K562 (cell line): ENCODE data around the gene MMP17. TPM values are rescaled to one million over a fixed set of nuclear protein-coding genes. Genes with fewer than 3 reads are reported as not detected.

ENCODE experiments used
- ATAC-seq: fragments of 200-7000 bp; cut with Tn5 transposase; 3 replicates; pipeline ENCODE4 v1.9.1; 2020; ENCODE audit warnings: moderate library complexity
- BruUV-seq: library from RNA; stranded (reverse); fragments of 400-500 nt; replicated peaks from 2 replicates; lab custom pipeline; 2021; lab: Mats Ljungman, UMichigan
- CTCF ChIA-PET: fragments of 300-600 bp; formaldehyde crosslinking; extraction: SDS; loops from one replicate; lab custom pipeline; 2021; ENCODE audit warnings: low intra/inter-chr PET ratio; lab: Yijun Ruan, JAX
- POLR2A ChIA-PET: fragments of 300-600, 350-650 bp; sonication (Branson Sonifier 250); formaldehyde crosslinking; extraction: SDS; loops from one replicate; lab custom pipeline; 2021; ENCODE audit warnings: antibody characterized with exemption, inconsistent platforms; lab: Yijun Ruan, JAX
- DNase-seq, 4 experiments: peaks; one replicate each; pipeline versions ENCODE4 v3.0.0 to v3.0.0-alpha.2; 2011 to 2018; ENCODE audit warnings: low spot score in 3 of 4, mixed read lengths in 3 of 4; ENCODE audit errors: extremely low read depth in 1 of 4
- FAIRE-seq: peaks from 2 replicates; lab custom pipeline; 2011; peaks lifted over from hg19 to GRCh38; lab: Jason Lieb, UNC
- H2AFZ ChIP-seq: 2 replicates; pipeline ENCODE4 v1.6.0; 2011; ENCODE audit warnings: low read depth, low read length, control low read depth, inconsistent platforms
- H3K27ac ChIP-seq: fragments of 200-600 bp; 3 replicates; pipeline ENCODE4 v1.8.0; 2011; ENCODE audit warnings: low read depth, mild to moderate bottlenecking, control low read depth, inconsistent platforms, low read length, moderate library complexity, mixed read lengths; ENCODE audit errors: extremely low read depth
- H3K27me3 ChIP-seq, 2 experiments: fragments of 300-600 bp in 1 of 2; 2 replicates in 1 of 2; 3 replicates in 1 of 2; pipeline versions ENCODE4 v1.6.0 to v1.8.0; 2011; ENCODE audit warnings: inconsistent platforms in 2 of 2, low read length in 2 of 2, mild to moderate bottlenecking in 1 of 2, mixed read lengths in 1 of 2, moderate library complexity in 1 of 2; ENCODE audit not compliant: control insufficient read depth in 2 of 2, insufficient read depth in 2 of 2
- H3K36me3 ChIP-seq: fragments of 300-600 bp; 3 replicates; pipeline ENCODE4 v1.8.0; 2011; ENCODE audit warnings: mild to moderate bottlenecking, low read length, inconsistent platforms; ENCODE audit not compliant: control insufficient read depth, insufficient read depth
- H3K4me1 ChIP-seq, 2 experiments: fragments of 200-600 bp in 1 of 2; replicated peaks in 1 of 2; 2 replicates in 1 of 2; 3 replicates in 1 of 2; pipeline versions ENCODE4 v1.5.1 to v1.8.0; 2011; ENCODE audit warnings: inconsistent platforms in 2 of 2, low read length in 2 of 2, mild to moderate bottlenecking in 1 of 2, mixed read lengths in 1 of 2, moderate library complexity in 1 of 2; ENCODE audit not compliant: control insufficient read depth in 2 of 2, insufficient read depth in 2 of 2
- H3K4me2 ChIP-seq: 2 replicates; pipeline ENCODE4 v1.6.1; 2011; ENCODE audit warnings: low read length, control low read depth, inconsistent platforms, mixed read lengths; ENCODE audit not compliant: insufficient read depth
- H3K4me3 ChIP-seq: fragments of 200-600 bp; sonication (generic), shearing (Covaris generic); 2 replicates; pipeline ENCODE4 v1.5.1; 2016; ENCODE audit warnings: control low read depth, inconsistent platforms
- H3K79me2 ChIP-seq: fragments of 200-600 bp; 3 replicates; pipeline ENCODE4 v1.8.0; 2011; ENCODE audit warnings: low read length, inconsistent platforms; ENCODE audit not compliant: control insufficient read depth, insufficient read depth
- H3K9ac ChIP-seq, 2 experiments: 2 replicates each; pipeline versions ENCODE4 v1.6.0 to v1.6.1; 2011; ENCODE audit warnings: low read depth in 2 of 2, low read length in 2 of 2, control low read depth in 1 of 2, inconsistent platforms in 1 of 2, mild to moderate bottlenecking in 1 of 2, mixed read lengths in 1 of 2; ENCODE audit not compliant: insufficient read depth in 1 of 2
- H3K9me1 ChIP-seq: one replicate; pipeline ENCODE4 v1.6.0; 2011; ENCODE audit warnings: inconsistent platforms, mild to moderate bottlenecking, low read length, moderate library complexity; ENCODE audit not compliant: control insufficient read depth, insufficient read depth
- H3K9me3 ChIP-seq: replicated peaks from 2 replicates; pipeline ENCODE4 v1.5.1; 2011; ENCODE audit warnings: low read depth, low read length, inconsistent platforms; ENCODE audit not compliant: control insufficient read depth, insufficient read depth
- H4K20me1 ChIP-seq: replicated peaks from 2 replicates; pipeline ENCODE4 v1.6.1; 2011; ENCODE audit warnings: low read length, inconsistent platforms, mixed read lengths; ENCODE audit not compliant: control insufficient read depth, insufficient read depth
- FOXK2 ChIP-seq, 2 experiments: fragments of 450-650 bp; IDR thresholded peaks in 1 of 2; conservative IDR thresholded peaks in 1 of 2; 2 replicates each; pipeline ENCODE4 v1.6.1; 2016; ENCODE audit warnings: low read depth in 2 of 2, mild to moderate bottlenecking in 1 of 2
- HOXB6 ChIP-seq: fragments of 250-450 bp; sonication (Bioruptor Pico); IDR thresholded peaks from 2 replicates; pipeline ENCODE4 v1.5.1; 2022; ENCODE audit warnings: mild to moderate bottlenecking, borderline replicate concordance
- JUNB ChIP-seq: fragments of 450-650 bp; formaldehyde crosslinking; conservative IDR thresholded peaks from 2 replicates; pipeline ENCODE4 v1.4.0; 2020; ENCODE audit warnings: mild to moderate bottlenecking
- LARP7 ChIP-seq: fragments of 450-650 bp; IDR thresholded peaks from 2 replicates; pipeline ENCODE4 v1.6.1; 2016
- RBM25 ChIP-seq: fragments of 200-400 bp; formaldehyde crosslinking; IDR thresholded peaks from 2 replicates; pipeline ENCODE4 v1.6.1; 2018; ENCODE audit warnings: low read length, low read depth, moderate library complexity; ENCODE audit not compliant: severe bottlenecking
- TRIM28 ChIP-seq: fragments of 450-650 bp; IDR thresholded peaks from 2 replicates; pipeline ENCODE4 v1.6.1; 2017
- XRCC4 ChIP-seq: IDR thresholded peaks from one replicate; pipeline ENCODE4 v1.6.1; 2011; ENCODE audit not compliant: insufficient read depth, insufficient read length; ENCODE audit errors: extremely low read depth
- ZFP1 ChIP-seq: fragments of 450-650 bp; formaldehyde crosslinking; IDR thresholded peaks from 2 replicates; pipeline ENCODE4 v1.4.0; 2020; ENCODE audit warnings: mild to moderate bottlenecking, mixed read lengths
- ZNF311 ChIP-seq: fragments of 250-450 bp; sonication (Bioruptor Pico); IDR thresholded peaks from 2 replicates; pipeline ENCODE4 v1.4.0; 2020; ENCODE audit warnings: mild to moderate bottlenecking, moderate library complexity
- WGBS: fragments of 100-300 bp; shearing (Covaris generic); methylation state at CpG from one replicate; pipeline ENCODE4 v1.1.6; 2016; ENCODE audit warnings: low coverage, mixed read lengths; ENCODE audit not compliant: insufficient coverage; ENCODE audit errors: missing lambda C conversion rate; 5-methylcytosine and 5-hydroxymethylcytosine counted together
- in situ Hi-C: fragments of 300-500 bp; cut with MboI; formaldehyde crosslinking; loops from 4 replicates; pipeline ENCODE4 v1.15.0; 2018; ENCODE audit warnings: inconsistent platforms, mixed read lengths
- intact Hi-C: fragments of 100-400 bp; cut with micrococcal nuclease; formaldehyde crosslinking; loops from 2 replicates; pipeline ENCODE4 v1.14.2; 2022
- polyA plus RNA-seq, 8 experiments: library from polyadenylated mRNA; depleted of rRNA in 4 of 8; stranded (reverse) in 5 of 8; unstranded in 3 of 8; fragments of >200 nt; fragmentation: Nextera tagmentation in 2 of 8; fragmentation: Illumina TruSeq in 1 of 8; extraction: Ambion mirVana in 2 of 8; extraction: Trizol in 1 of 8; gene quantifications; 2 replicates each; pipeline versions ENCODE4 v1.2.1 to v1.2.3, GENCODE V29; 2011 to 2014; ENCODE audit warnings: inconsistent platforms in 1 of 8, missing spikeins in 1 of 8
- total RNA-seq, 7 experiments: library from RNA; depleted of rRNA in 6 of 7; stranded (reverse); fragments of >200 nt in 6 of 7; fragmentation: Illumina TruSeq in 2 of 7; extraction: Trizol in 2 of 7; gene quantifications; 2 replicates each; pipeline versions ENCODE4 v1.2.1 to v1.2.3, GENCODE V29; 2011 to 2021; ENCODE audit warnings: low replicate concordance in 1 of 7

Gene MMP17
- total and polyA plus RNA-seq, 9 of the 15 experiments (the other 6 are each of a cell fraction or from before 2014, with no cell fraction given), result 1.1 to 21.2 (median 17.1) TPM; not detected in 2

GRCh38 chr12:131843527-131843926 lies 15.3 kb downstream of the MMP17 start:
- ATAC-seq, result no peak
- Histone ChIP-seq H3K27me3 (no peaks in the 10 kb centered on the region), H3K4me3 (no peak overlapping the region), H3K36me3 (no peaks in the 10 kb centered on the region), H3K79me2 (no peaks in the 10 kb centered on the region), H4K20me1 (no peaks in the 10 kb centered on the region), H3K27ac (no peak overlapping the region), H3K4me1 (peaks cover 0 to 30% of the 10 kb centered on the region in 2 experiments; a peak in 2 of 5 replicates), H2AFZ (no peak overlapping the region), H3K9me3 (no peaks in the 10 kb centered on the region), H3K9me1 (no peaks in the 10 kb centered on the region), H3K9ac (peak overlapping the region in 1 of 2 experiments; percentile 45; a peak in 1 of 4 replicates), H3K4me2 (no peak overlapping the region)
- in situ Hi-C loops (no loop called here), intact Hi-C loops (no loop called here)
- 68% methylated on average over 13 of the region's 16 CpGs for WGBS
- no TSS peak for BruUV-seq
- no peak for DNase-seq
- ChIA-PET POLR2A (interaction anchor here (0.7 to 1.2 kb wide), 3 partner anchors 10 to 24 kb away, joined by 3 read pairs; no protein-coding TSS in a partner anchor), CTCF (no interaction called here)
- TF ChIP-seq ZNF311 (CRISPR knock-in tag) (no peak), RBM25 (no peak), FOXK2 (conservative IDR thresholded peaks at IDR 0.05 in 1 of 2, IDR thresholded peaks at IDR 0.05 in 1 of 2; ENCODE audit: low read depth in 2 of 2) (no peak), LARP7 (no peak), JUNB (CRISPR knock-in tag) (no peak), XRCC4 (no peak), TRIM28 (no peak), HOXB6 (no peak), ZFP1 (no peak)
- FAIRE-seq, result no peak
